Heart left ventricle (tissue), 16 donors: Measurements from ENCODE around the gene GMPR. TPM values are rescaled to one million over a fixed set of nuclear protein-coding genes. Genes with fewer than 3 reads are reported as not detected.

ENCODE experiments used
- ATAC-seq, 4 donors: fragments of 200-7000 bp; cut with Tn5 transposase; one replicate each; pipeline ENCODE4 v1.9.1; 2020 to 2022; ENCODE audit warnings: moderate library complexity in 4 of 4, mild to moderate bottlenecking in 3 of 4, moderate number of reproducible peaks in 1 of 4
- DNase-seq, 5 donors: peaks; one replicate each; pipeline ENCODE4 v3.0.0-alpha.2; 2020
- H3K27ac ChIP-seq, 12 donors: fragments of 200-600 bp; sonication (generic) in 4 of 12; one replicate each; pipeline versions ENCODE4 v1.5.0 to v1.8.0; 2016 to 2022; ENCODE audit warnings: mild to moderate bottlenecking in 2 of 12
- H3K27me3 ChIP-seq, 9 donors: fragments of 200-600 bp; sonication (generic) in 2 of 9; one replicate each; pipeline versions ENCODE4 v1.5.1 to v1.8.0; 2016 to 2022; ENCODE audit warnings: mild to moderate bottlenecking in 3 of 9
- H3K36me3 ChIP-seq, 9 donors: fragments of 200-600 bp; sonication (generic) in 2 of 9; one replicate each; pipeline versions ENCODE4 v1.5.0 to v1.8.0; 2018 to 2022; ENCODE audit warnings: mild to moderate bottlenecking in 2 of 9
- H3K4me1 ChIP-seq, 12 donors: fragments of 200-600 bp; sonication (generic) in 4 of 12; one replicate each; pipeline versions ENCODE4 v1.5.0 to v1.8.0; 2016 to 2022; ENCODE audit warnings: mild to moderate bottlenecking in 3 of 12
- H3K4me3 ChIP-seq, 12 donors: fragments of 200-600 bp; sonication (generic) in 4 of 12; one replicate each; pipeline versions ENCODE4 v1.5.0 to v1.8.0; 2017 to 2022; ENCODE audit warnings: mild to moderate bottlenecking in 9 of 12, moderate library complexity in 4 of 12
- H3K9me3 ChIP-seq, 12 donors: fragments of 200-600 bp; sonication (generic) in 4 of 12; one replicate each; pipeline versions ENCODE4 v1.5.0 to v1.8.0; 2016 to 2022; ENCODE audit warnings: mild to moderate bottlenecking in 1 of 12
- POLR2A ChIP-seq, 2 donors: fragments of 450-650 bp; IDR thresholded peaks; one replicate each; pipeline ENCODE4 v1.6.1; 2017; ENCODE audit warnings: antibody characterized with exemption in 2 of 2, mild to moderate bottlenecking in 2 of 2, moderate library complexity in 2 of 2
- WGBS, 4 donors: extraction: QIAGEN DNeasy Blood & Tissue Kit in 2 of 4; methylation state at CpG; one replicate each; pipeline versions ENCODE4 v1.1.5 to v1.1.7; 2013 to 2018; 5-methylcytosine and 5-hydroxymethylcytosine counted together
- intact Hi-C, 10 donors: fragments of 100-400 bp; cut with DNase I; formaldehyde crosslinking; loops; one replicate each; pipeline versions ENCODE4 v1.11.1 to v1.14.2; 2022
- polyA plus RNA-seq, 2 donors: library from polyadenylated mRNA; stranded (reverse); fragments of 200-250 nt; gene quantifications; one replicate each; pipeline ENCODE4 v1.2.3, GENCODE V29; 2013
- total RNA-seq, 9 donors: library from RNA; depleted of rRNA in 2 of 9; stranded (reverse); fragments of >200 nt in 2 of 9; fragmentation: NEBNext Ultra II Directional in 3 of 9; extraction: Animal tissue kit (Norgen Biotek cat#: 25700) in 3 of 9; gene quantifications; one replicate each; pipeline versions ENCODE4 v1.1.0 to v1.2.4, GENCODE V29; 2016 to 2023
- TF ChIP-seq, protein P1 (sequence below), 12 donors: fragments of 200-600 bp; sonication (generic) in 4 of 12; IDR thresholded peaks; one replicate each; pipeline versions ENCODE4 v1.5.0 to v1.8.0; 2018 to 2022; ENCODE audit warnings: antibody characterized with exemption in 12 of 12, mild to moderate bottlenecking in 5 of 12
- donor health status: ischemic (EF 13 %, LVEDD 7.1; RV severe dilation, severe dysfunction).
- donor health status: healthy with polysubstance abuse.
- donor health status: DM: no; HTN: yes; CAD: no.
- donor health status: DM: no; HTN: no; CAD: no.
- donor health status: ischemic (EF 25% LVEDD 6.9; RV normal size, moderate dysfunction).
- donor health status: ischemic (EF 25% LVEDD 5.7; RV mildly dilated, moderate dysfunction).
- donor health status: healthy.
- donor health status: DM: yes; HTN: yes; CAD: no.
- donor health status: ischemic (EF 35%, LVEDD 5.7; RV mildly dilated, moderate dysfunction).
- donor health status: nonischemic (EF 11% LVEDD 7.7; RV severe dilation, severe dysfunction).
- donor health status: DM: yes; HTN: yes; CAD: no.
- donor health status: PGD.
- donor health status: ischemic (EF 29% LVEDD 5.4; RV normal size, mild dysfunction).
- donor health status: nonischemic (EF 23%, LVEDD 6.1; RV moderate dilation, normal function).

Gene GMPR
- total and polyA plus RNA-seq, 11 donors = 67.8 to 294 (median 120) TPM

DNA sequence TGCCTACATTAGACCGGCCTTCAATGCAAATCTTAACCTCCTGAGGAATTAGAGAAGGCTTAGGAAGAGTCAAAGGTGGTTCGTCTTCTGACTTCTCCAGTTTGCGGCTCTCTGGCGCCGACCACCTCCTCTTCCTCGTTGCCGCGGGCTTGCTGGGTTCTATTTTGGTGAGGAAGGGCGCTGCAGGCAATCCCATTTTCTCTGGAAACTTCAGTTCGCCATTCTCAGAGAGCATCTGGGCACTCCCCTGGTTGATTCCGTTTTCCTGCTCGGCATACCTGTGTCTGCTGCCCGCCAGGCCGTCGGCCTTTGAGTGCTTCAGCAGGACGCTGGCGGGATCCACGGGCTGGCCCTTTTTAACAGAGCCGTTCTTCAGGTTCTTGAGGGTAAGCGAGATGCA lies 67.9 kb downstream of the GMPR start:
- Histone ChIP-seq H3K4me1 (peaks cover 0 to 9% (median 0%) of the 10 kb centered on the region in 12 donors), H3K36me3 (peaks cover 0 to 38% (median 12%) of the 10 kb centered on the region in 9 donors), H3K4me3 (no peak overlapping the region), H3K27me3 (no peaks in the 10 kb centered on the region), H3K9me3 (no peaks in the 10 kb centered on the region), H3K27ac (no peak overlapping the region)
- intact Hi-C loops = no loop called here
- TF ChIP-seq, protein P1, sequence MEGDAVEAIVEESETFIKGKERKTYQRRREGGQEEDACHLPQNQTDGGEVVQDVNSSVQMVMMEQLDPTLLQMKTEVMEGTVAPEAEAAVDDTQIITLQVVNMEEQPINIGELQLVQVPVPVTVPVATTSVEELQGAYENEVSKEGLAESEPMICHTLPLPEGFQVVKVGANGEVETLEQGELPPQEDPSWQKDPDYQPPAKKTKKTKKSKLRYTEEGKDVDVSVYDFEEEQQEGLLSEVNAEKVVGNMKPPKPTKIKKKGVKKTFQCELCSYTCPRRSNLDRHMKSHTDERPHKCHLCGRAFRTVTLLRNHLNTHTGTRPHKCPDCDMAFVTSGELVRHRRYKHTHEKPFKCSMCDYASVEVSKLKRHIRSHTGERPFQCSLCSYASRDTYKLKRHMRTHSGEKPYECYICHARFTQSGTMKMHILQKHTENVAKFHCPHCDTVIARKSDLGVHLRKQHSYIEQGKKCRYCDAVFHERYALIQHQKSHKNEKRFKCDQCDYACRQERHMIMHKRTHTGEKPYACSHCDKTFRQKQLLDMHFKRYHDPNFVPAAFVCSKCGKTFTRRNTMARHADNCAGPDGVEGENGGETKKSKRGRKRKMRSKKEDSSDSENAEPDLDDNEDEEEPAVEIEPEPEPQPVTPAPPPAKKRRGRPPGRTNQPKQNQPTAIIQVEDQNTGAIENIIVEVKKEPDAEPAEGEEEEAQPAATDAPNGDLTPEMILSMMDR (IDR thresholded peaks at IDR 0.05) = no peak
- TF ChIP-seq POLR2A (IDR thresholded peaks at IDR 0.05) = no peak
- 88 to 92% (median 91%) methylated on average over 20 of the region's 20 CpGs for WGBS, 4 donors
- ATAC-seq = no peak
- no peak for DNase-seq

DNA sequence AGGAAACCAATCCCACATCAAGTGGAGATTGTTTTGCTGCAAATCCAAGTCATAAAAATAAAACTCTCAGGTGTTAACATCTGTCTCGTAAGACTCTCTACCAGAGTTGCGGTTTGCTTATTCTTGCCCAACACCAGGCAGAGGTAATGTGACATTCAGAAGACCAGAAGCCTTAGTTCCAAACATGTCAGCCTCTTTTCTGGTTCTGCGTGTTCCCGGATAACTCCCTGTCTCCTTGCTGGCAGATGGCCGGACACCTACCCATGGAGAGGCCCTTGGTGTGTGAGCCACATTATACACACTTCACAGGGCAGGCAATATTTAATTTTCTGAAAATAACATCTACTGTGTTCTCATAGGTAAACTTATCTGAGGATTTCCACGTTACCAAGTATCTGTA lies 73.4 kb downstream of the GMPR start:
- Histone ChIP-seq H3K36me3 (peaks cover 0 to 6% (median 0%) of the 10 kb centered on the region in 9 donors), H3K4me1 (peaks cover 0 to 5% (median under 1%) of the 10 kb centered on the region in 12 donors), H3K27me3 (no peaks in the 10 kb centered on the region), H3K4me3 (no peak overlapping the region), H3K27ac (no peak overlapping the region), H3K9me3 (no peaks in the 10 kb centered on the region)
- intact Hi-C loops = no loop called here
- TF ChIP-seq, protein P1 (IDR thresholded peaks at IDR 0.05) = no peak
- TF ChIP-seq POLR2A (IDR thresholded peaks at IDR 0.05) = no peak
- DNase-seq (no peak), ATAC-seq (peak in 1 of 4 donors; percentile 31)
- whole genome bisulfite sequencing, 4 donors = 89 to 98% (median 94%) methylated on average over 6 of the region's 6 CpGs

DNA sequence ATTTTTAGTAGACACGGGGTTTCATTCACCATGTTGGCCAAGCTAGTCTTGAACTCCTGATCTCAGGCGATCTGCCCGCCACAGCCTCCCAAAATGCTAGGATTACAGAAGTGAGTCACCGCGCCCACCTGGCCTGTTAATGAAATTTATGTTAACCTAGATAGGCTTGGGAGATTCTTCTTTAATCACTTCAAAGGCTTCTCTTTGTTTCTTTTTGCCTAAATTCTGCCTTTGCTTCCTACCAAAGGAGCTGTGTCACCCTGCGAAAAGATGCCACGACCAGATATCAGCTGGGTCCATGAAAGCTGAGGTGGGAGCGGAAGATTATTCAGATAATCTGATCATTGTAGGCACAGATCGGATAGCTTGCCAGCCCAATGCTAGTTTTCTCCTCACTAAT lies 75.3 kb downstream of the GMPR start:
- 90 to 97% (median 93%) methylated on average over 9 of the region's 9 CpGs for WGBS, 4 donors
- intact Hi-C loops = no loop called here
- ATAC-seq = no peak
- Histone ChIP-seq H3K4me3 (no peak overlapping the region), H3K27ac (no peak overlapping the region), H3K9me3 (no peaks in the 10 kb centered on the region), H3K27me3 (no peaks in the 10 kb centered on the region), H3K36me3 (peaks cover 0 to 6% (median 0%) of the 10 kb centered on the region in 9 donors), H3K4me1 (peaks cover 0 to 24% (median 12%) of the 10 kb centered on the region in 12 donors)
- TF ChIP-seq, protein P1 (IDR thresholded peaks at IDR 0.05) = no peak
- no peak for TF ChIP-seq POLR2A (IDR thresholded peaks at IDR 0.05)
- no peak for DNase-seq

DNA sequence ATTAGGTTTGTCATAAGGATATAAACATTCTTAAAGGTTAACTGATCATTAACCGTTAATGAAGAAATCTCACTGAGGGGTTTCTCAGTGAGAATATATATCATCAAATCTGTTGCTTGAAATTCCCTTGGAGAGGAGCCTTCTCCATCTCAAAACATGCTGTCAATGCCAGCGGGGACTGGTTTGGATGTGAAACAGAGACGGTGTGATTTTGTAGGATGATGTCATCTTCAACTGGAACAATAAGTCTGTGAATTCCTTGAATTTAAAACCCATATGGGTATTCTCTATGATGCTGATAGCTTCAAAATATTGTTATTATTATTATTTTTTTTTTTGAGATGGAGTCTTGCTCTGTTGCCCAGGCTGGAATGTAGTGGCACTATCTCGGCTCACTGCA lies 75.9 kb downstream of the GMPR start:
- peaks cover 0 to 30% (median 17%) of the 10 kb centered on the region in 12 donors for H3K4me1 ChIP-seq
- intact Hi-C loops = no loop called here
- WGBS, 4 donors = 74 to 87% (median 81%) methylated on average over 4 of the region's 4 CpGs
- no peak for TF ChIP-seq POLR2A (IDR thresholded peaks at IDR 0.05)
- TF ChIP-seq, protein P1 (IDR thresholded peaks at IDR 0.05) = no peak
- H3K27ac ChIP-seq = no peak overlapping the region
- peaks cover 0 to 4% (median 0%) of the 10 kb centered on the region in 9 donors for H3K36me3 ChIP-seq
- H3K4me3 ChIP-seq = no peak overlapping the region
- no peak for DNase-seq
- H3K27me3 ChIP-seq = no peaks in the 10 kb centered on the region
- no peak for ATAC-seq
- H3K9me3 ChIP-seq = no peaks in the 10 kb centered on the region
